Transverse colon (tissue), 3 donors: ENCODE measurements around the gene SMC4.

Experiments
- EP300 ChIP-seq: sonication (generic); formaldehyde crosslinking; IDR thresholded peaks from one replicate; pipeline ENCODE4 v1.6.1; 2017; ENCODE audit warnings: antibody characterized with exemption, low read depth
- POLR2A ChIP-seq: fragments of 450-650 bp; IDR thresholded peaks from one replicate; pipeline ENCODE4 v1.6.1; 2016; ENCODE audit warnings: antibody characterized with exemption, mild to moderate bottlenecking, moderate library complexity
- TF ChIP-seq, protein P1 (sequence below), 5 experiments: fragments of 200-600 bp in 3 of 5; fragments of 450-650 bp in 2 of 5; sonication (generic) in 3 of 5; IDR thresholded peaks; 1 replicate in 2 of 5; 2 replicates in 3 of 5; pipeline ENCODE4 v1.5.1; 2016 to 2017; ENCODE audit warnings: antibody characterized with exemption in 5 of 5, inconsistent platforms in 3 of 5, mild to moderate bottlenecking in 2 of 5, moderate library complexity in 1 of 5

DNA sequence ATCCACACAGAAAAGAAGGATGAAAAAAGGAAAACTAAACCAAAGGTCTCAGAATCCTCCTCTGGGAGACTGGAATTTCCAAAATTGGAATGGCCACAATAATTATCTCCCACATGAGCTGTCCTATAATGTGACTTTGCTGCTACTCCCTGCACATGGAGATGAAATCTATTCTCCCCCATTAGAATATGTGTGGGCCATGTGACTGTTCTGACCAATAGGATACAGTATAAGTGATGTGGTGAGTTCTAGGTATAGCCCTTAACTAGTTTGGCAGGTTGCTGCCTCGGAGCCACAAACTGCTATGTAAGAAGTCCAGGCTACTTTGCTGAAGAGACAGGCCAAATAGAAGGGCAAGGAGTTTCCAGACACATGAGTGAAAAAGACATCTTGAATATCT lies 45.0 kb downstream of the SMC4 start:
- TF ChIP-seq, protein P1, sequence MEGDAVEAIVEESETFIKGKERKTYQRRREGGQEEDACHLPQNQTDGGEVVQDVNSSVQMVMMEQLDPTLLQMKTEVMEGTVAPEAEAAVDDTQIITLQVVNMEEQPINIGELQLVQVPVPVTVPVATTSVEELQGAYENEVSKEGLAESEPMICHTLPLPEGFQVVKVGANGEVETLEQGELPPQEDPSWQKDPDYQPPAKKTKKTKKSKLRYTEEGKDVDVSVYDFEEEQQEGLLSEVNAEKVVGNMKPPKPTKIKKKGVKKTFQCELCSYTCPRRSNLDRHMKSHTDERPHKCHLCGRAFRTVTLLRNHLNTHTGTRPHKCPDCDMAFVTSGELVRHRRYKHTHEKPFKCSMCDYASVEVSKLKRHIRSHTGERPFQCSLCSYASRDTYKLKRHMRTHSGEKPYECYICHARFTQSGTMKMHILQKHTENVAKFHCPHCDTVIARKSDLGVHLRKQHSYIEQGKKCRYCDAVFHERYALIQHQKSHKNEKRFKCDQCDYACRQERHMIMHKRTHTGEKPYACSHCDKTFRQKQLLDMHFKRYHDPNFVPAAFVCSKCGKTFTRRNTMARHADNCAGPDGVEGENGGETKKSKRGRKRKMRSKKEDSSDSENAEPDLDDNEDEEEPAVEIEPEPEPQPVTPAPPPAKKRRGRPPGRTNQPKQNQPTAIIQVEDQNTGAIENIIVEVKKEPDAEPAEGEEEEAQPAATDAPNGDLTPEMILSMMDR (IDR thresholded peaks at IDR 0.05): no peak
- TF ChIP-seq POLR2A (no peak), EP300 (no peak)
